ENCODE results near the gene PSME3. TPM values are rescaled to one million over a fixed set of nuclear protein-coding genes. Genes with fewer than 3 reads are reported as not detected.

Gene PSME3
- polyA plus RNA-seq (2012; ENCODE audit: insufficient read depth, insufficient read length), result 146 TPM

GRCh38 chr17:42832934-42833766 is at the start of gene PSME3:
PSME3 (plus strand) TSS chr17:42833397; CDS start chr17:42833632, 235 bp downstream.
- DNase-seq (ENCODE audit: low read depth, low spot score), result peak; percentile 76
- H3K4me3 ChIP-seq (ENCODE audit: low read length), result peak within 1 kb of the TSS; percentile 96

GRCh38 chr17:42783791-42784138 is 49.4 kb upstream of the PSME3 start:
- DNase-seq (ENCODE audit: low read depth, low spot score), result no peak
- H3K4me3 ChIP-seq (ENCODE audit: low read length), result no peak overlapping the region

GRCh38 chr17:42784409-42784808 is 48.8 kb upstream of the PSME3 start:
- no peak overlapping the region for H3K4me3 ChIP-seq (ENCODE audit: low read length)
- no peak for DNase-seq (ENCODE audit: low read depth, low spot score)

- no peak for DNase-seq (ENCODE audit: low read depth, low spot score)
Observed at GRCh38 chr17:42784811-42785592, 48.2 kb upstream of the PSME3 start.

GRCh38 chr17:42787266-42787665 is 45.9 kb upstream of the PSME3 start:
- DNase-seq (ENCODE audit: low read depth, low spot score), result no peak
- H3K4me3 ChIP-seq (ENCODE audit: low read length), result no peak overlapping the region

More at GRCh38 chr17:42784811-42785592, 48.2 kb upstream of the PSME3 start:
- no peak overlapping the region for H3K4me3 ChIP-seq (ENCODE audit: low read length)

GRCh38 chr17:42791948-42792347 is 41.2 kb upstream of the PSME3 start:
- DNase-seq (ENCODE audit: low read depth, low spot score), result no peak
- H3K4me3 ChIP-seq (ENCODE audit: low read length), result no peak overlapping the region

GRCh38 chr17:42792545-42792944 is 40.7 kb upstream of the PSME3 start:
- H3K4me3 ChIP-seq (ENCODE audit: low read length), result no peak overlapping the region
- no peak for DNase-seq (ENCODE audit: low read depth, low spot score)

GRCh38 chr17:42795061-42795460 is 38.1 kb upstream of the PSME3 start:
- DNase-seq (ENCODE audit: low read depth, low spot score), result no peak
- H3K4me3 ChIP-seq (ENCODE audit: low read length), result no peak overlapping the region

- no peak overlapping the region for H3K4me3 ChIP-seq (ENCODE audit: low read length)
- DNase-seq (ENCODE audit: low read depth, low spot score), result no peak
Observed at GRCh38 chr17:42795465-42795864, 37.7 kb upstream of the PSME3 start.

- H3K4me3 ChIP-seq (ENCODE audit: low read length), result no peak overlapping the region
- no peak for DNase-seq (ENCODE audit: low read depth, low spot score)
Observed at GRCh38 chr17:42796066-42796758, 37.0 kb upstream of the PSME3 start.

GRCh38 chr17:42797067-42798007 is 35.9 kb upstream of the PSME3 start:
- peak overlapping the region; percentile 67 for H3K4me3 ChIP-seq (ENCODE audit: low read length)
- no peak for DNase-seq (ENCODE audit: low read depth, low spot score)

GRCh38 chr17:42798011-42798382 is 35.2 kb upstream of the PSME3 start:
- H3K4me3 ChIP-seq (ENCODE audit: low read length), result peak overlapping the region; percentile 67
- no peak for DNase-seq (ENCODE audit: low read depth, low spot score)

GRCh38 chr17:42798383-42799380 is 34.5 kb upstream of the PSME3 start, which contains the start of the genes CNTD1 and COA3:
CNTD1 (plus strand) TSS chr17:42798861; CDS start chr17:42799068, 207 bp downstream.
COA3 (minus strand) TSS chr17:42798704; CDS start chr17:42798681, 23 bp downstream.
- H3K4me3 ChIP-seq (ENCODE audit: low read length), result peak within 1 kb of the TSS; percentile 67
- peak; percentile 49 for DNase-seq (ENCODE audit: low read depth, low spot score)

GRCh38 chr17:42803074-42803883 is 29.9 kb upstream of the PSME3 start:
- H3K4me3 ChIP-seq (ENCODE audit: low read length), result no peak overlapping the region

GRCh38 chr17:42804918-42805367 is 28.3 kb upstream of the PSME3 start:
- DNase-seq (ENCODE audit: low read depth, low spot score), result no peak
- no peak overlapping the region for H3K4me3 ChIP-seq (ENCODE audit: low read length)

More at GRCh38 chr17:42803074-42803883, 29.9 kb upstream of the PSME3 start:
- no peak for DNase-seq (ENCODE audit: low read depth, low spot score)

GRCh38 chr17:42806249-42806648 is 26.9 kb upstream of the PSME3 start:
- H3K4me3 ChIP-seq (ENCODE audit: low read length), result no peak overlapping the region
- no peak for DNase-seq (ENCODE audit: low read depth, low spot score)

All from Jurkat, Clone E6-1 (cell line).